T-helper 1 cell (primary cell): ENCODE measurements around the gene TMEM238.

Source experiments
- DNase-seq, 5 donors: peaks; one replicate each; pipeline ENCODE4 v3.0.0-alpha.2; 2012 to 2020

The TMEM238 gene

GRCh38 chr19:55355213-55355821 lies 28.8 kb downstream of the TMEM238 start:
- DNase-seq = no peak

GRCh38 chr19:55354698-55355212 lies 29.3 kb downstream of the TMEM238 start, which contains the start of gene COX6B2:
Gene COX6B2 (minus strand): TSS chr19:55354719. CDS start chr19:55354521, 198 bp downstream.
- no peak for DNase-seq

GRCh38 chr19:55353803-55354697 lies 30.0 kb downstream of the TMEM238 start:
- DNase-seq = peak; percentile 53 to 77 (median 62)

- no peak for DNase-seq
These were observed 30.7 kb downstream of the TMEM238 start for GRCh38 chr19:55353356-55353802.

DNA sequence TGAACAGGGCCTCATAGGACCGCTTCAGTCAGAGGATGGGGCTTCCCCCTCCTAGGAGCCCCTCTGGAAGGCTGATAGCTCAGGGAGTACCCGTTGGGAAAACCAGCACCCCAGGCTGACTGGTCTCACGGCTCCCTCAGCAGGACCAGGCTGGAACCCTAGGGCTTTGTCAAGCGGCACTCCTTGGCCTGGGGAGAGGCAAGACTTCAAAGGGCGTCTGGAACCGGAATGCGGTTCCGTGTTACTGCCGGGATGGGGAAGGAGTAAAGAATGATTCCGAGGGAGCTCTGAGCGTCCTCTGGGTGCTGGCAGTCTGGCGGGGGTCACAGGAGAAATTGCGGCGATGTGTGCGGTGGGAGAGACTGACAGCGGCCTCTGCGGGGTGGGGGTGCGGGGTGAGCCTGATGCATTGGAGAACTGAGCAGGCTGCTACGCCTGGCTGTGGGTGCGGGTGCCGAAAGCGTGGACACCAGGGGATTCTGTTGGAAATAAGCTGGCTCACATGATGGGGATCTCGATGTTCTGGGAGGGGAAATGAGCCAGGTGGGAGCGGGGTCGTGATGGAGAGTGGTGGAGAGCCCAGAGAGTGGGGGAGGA lies 31.4 kb downstream of the TMEM238 start:
- no peak for DNase-seq

DNA sequence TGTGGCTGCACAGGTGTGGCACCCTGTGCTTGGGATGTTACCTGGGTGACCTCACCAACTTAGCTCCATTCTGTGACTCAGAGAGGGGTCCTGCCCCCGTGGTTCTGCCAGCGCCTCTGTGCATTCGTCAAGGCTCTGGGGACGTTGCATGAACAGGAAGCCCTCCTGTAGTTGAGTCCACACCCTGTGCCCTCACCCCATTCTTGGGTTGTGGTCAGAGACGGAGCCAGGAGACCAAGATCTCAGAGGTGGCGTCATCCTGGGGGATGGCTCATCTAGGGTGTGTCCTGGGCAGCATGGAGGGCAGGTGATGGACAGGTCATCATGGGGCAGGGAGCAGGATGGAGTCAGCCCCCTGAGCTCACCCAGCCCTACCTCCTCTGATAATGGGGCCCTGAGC lies 32.1 kb downstream of the TMEM238 start:
- no peak for DNase-seq

- DNase-seq = no peak
These were observed 33.3 kb downstream of the TMEM238 start for GRCh38 chr19:55350620-55351315.

DNA sequence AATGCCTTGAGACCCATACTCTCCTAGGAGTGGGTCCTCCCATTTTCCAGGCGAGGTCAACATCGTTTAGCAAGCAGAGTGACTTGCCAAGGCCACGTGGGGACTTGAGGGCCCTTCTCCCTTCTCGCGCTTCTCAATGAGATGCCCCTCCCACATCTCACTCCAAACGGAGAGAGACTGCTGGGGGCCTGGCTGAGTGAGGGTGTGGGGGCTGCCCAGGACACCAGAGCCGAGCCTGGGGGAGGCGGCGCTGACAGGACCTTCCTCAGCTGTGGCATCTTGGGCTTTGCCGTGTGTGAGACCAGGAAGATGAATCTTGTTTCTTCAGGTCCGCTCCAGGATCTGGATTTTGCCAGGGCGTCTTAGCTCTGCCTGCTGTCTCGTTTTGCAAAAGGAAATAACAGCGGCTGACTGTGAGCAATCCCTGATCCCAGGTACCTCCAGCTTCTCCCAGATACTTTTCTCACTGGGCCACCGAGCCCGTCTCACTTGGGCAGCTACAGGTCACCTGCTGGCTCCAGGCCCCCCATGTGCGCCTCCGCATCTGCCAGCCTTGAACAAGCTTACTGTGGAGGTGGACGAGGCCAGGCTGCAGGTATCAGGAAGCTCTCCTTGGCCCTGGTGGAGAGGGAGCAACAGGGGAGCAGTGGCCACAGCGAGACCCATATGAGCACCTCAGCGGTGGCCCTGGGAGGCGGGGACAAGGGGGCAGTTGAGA lies 35.6 kb downstream of the TMEM238 start:
- no peak for DNase-seq

DNA sequence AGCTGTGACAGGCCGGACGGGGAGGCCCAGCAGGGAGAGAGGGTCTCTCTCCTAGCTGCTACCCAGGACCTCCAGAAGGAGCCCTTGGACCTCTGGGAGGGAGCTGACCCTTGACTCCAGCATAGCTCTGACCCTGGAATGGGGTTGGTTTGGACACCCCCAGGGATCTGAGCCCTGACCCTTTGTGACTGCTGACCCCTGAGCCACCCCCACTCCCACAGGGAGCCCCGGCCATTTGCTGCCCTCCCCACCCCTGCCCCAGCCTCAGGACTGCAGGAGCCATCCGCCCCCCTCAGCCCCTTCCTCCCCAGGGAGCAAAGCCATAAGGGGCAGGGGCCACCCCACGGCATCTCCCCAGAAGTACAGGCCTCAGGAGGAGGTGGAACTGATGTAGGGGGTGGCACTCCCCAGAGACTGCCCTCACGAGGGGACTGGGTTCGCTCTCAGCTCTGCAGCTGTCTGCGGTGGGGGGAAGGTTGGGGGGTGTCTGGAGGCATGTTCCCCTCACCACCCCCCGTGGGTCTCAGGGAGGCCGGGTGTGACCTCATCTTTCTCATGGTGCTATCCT lies 36.6 kb downstream of the TMEM238 start:
- no peak for DNase-seq

DNA sequence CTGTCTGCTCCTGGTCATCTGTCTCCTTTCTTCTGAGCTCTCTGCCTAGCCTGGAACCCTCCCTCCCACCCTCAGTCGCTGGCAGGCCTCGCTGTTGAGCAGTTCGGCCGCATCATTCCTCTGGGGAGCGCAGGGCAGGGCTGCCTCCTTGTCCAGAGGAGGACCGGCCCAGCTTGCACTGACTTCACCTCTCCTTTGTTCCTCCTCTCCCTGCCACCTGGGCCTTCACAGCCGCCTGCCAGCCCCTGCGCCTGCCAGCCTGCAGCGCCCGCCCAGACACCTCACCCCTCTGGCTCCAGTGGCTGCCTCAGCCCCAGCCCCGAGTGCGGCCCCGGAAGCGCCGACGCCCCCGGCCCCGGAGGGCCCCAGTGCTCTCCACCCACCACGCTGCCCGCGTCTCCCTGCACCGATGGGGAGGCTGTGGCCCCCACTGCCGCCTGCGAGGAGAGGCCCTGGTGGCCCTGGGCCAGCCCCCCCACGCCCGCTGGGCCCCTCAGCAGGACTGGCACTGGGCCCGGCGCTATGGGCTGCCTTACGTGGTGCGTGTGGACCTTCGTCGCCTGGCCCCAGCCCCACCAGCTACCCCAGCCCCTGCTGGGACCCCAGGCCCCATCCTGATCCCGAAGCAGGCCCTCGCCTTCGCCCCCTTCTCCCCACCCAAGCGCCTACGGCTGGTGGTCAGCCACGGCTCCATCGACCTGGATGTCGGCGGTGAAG lies 37.2 kb downstream of the TMEM238 start:
- DNase-seq = no peak

DNA sequence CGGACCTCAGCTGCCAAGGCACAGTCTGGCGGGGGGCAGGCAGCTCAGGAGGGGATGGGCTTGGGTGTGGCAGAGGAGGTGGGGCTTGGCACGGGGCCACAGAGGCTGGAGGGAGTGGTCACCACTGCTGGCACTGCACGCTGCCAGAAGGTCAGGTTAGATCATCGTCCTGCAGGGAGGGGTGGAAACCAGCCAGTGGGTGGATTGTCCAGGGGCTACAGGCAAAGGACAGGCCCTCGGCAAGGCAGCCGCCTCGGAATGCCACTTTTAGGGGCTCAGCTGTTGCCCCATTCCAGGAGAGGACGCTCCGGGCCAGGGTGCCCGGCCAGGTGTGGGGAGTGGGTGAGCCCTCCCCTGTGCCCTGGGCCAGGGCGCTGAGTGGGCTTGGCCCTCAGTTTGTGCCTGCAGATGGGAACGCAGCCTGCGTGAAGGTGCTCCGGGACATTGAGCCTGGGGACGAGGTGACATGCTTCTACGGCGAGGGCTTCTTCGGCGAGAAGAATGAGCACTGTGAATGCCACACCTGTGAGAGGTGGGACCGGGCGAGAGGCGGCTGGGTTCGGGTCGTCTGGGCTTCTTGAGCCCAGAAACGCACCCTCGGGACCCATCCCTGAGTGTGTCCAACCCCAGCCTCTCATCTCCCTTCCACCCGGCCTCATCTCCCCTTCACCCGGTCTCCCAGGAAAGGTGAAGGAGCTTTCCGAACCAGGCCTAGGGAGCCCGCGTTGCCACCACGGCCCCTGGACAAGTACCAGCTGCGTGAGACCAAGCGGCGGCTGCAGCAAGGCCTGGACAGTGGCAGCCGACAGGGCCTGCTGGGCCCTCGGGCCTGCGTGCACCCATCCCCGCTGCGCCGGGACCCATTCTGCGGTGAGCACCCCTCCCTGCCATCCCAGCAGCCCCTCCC lies 38.0 kb downstream of the TMEM238 start:
- DNase-seq = no peak

GRCh38 chr19:55345101-55345817 lies 38.8 kb downstream of the TMEM238 start:
- DNase-seq = no peak

GRCh38 chr19:55344444-55344843 lies 39.6 kb downstream of the TMEM238 start:
- no peak for DNase-seq

DNA sequence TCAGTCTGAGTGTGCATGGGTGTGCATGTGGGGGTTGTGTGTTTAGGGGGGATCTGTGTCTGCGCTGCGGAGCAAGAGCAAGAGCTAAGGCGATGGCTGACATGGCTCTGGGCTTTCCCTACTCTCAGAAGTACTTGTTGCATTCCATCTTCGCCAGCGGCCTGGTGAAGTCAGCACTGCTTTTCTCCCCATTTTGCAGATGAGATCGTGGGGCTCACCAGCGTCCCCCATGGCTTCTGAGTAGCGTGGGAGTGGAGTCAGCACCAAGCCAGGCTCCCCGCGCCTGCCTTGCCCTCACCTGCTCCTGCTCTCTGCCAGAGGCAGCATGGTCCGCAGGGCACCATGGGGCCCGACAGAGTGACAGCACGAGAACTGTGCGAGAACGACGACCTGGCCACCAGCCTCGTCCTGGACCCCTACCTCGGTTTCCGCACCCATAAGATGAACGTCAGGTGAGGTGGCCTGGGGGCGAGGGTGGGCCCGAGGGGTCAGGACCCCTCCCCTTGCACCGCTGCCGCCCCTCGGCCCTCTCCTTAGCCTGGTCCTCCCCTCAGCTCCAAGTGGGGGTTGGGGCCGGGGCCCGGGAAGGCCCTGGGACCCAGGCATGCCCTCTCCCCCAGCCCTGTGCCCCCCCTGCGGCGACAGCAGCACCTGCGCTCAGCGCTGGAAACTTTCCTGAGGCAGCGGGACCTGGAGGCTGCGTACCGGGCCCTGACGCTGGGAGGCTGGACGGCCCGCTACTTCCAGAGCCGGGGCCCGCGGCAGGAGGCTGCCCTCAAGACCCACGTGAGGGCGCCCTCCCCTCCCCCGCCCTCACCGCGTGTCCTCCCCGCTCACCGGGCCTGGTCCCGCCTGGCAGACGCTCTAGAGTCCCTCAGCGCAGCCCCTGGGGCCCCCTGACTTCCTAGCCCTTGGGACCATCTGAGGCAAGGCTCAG lies 42.2 kb downstream of the TMEM238 start:
- DNase-seq = no peak

- DNase-seq = peak in 3 of 5 donors; percentile 38 to 51 (median 42)
These were observed 42.9 kb downstream of the TMEM238 start for GRCh38 chr19:55341171-55341588.

DNA sequence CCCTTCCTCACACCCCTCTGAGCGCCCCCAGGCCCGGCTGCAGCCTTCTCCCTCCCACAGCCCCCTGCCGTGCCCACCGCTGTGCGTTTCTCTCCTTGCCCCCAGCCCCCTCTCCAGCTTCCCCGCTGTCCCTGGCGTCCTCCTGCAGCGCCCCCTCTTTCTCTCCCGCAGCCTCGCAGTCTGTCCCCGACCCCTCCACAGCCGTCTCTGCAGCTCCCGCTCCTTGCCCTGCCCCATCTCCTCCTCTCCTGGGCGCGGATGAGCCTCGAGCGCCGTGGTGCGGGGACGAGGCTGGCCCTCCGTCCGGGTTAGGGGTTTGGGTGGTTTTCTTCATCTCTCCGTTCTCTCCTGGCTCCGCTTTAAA lies 43.3 kb downstream of the TMEM238 start:
- DNase-seq = no peak

DNA sequence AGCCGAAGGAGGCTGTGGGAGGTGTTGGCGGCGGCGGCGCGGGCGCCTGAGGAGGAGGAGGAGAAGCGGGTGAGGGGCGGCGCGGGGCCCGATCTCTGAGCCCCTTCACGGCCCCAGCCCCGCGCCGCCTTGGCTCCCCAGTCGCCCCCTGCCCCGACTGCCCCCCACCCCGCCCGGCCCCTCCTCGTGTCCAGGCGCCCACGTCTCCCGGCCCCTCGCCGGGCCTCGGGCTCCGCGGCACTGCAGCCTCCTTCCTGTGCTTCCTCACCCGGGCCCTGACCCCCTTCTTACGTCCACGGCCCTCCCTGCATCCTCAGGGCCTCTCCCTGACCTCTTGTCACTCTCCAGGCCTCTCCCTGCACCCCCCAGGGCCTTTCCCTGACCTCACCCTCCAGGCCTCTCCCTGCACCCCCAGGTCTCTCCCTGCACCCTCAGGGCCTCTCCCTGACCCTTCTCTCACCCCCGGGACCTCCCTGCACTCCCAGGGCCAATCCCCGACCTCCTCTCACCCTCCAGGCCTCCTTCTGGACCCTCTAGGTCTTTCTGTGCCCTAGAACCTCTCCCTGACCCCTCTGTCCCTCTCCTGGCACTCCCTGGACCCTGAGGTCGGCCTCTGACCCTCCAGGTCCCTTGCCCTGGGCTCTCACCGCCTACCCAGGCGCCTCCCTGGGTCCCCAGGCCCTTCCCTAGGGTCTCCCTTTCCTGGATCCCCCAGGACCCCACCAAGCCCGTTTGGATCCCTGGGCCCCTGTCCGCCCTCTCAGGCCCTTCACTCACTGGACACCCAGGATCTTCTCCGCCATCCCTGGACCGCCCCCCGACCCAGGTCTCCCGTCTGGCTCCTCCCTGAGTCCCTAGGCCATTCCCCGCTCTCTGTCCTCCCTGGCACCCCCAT lies 44.0 kb downstream of the TMEM238 start:
- peak in 2 of 5 donors; percentile 22 to 24 for DNase-seq
